GM23248 (cell line): ENCODE results near the gene BMERB1. TPM values are rescaled to one million over a fixed set of nuclear protein-coding genes. Genes with fewer than 3 reads are reported as not detected.

Source experiments
- DNase-seq: peaks from one replicate; pipeline ENCODE4 v3.0.0-alpha.2; 2015
- H2AFZ ChIP-seq: fragments of 200-600 bp; sonication (generic); 2 replicates; pipeline ENCODE4 v1.6.1; 2016; ENCODE audit warnings: antibody characterized with exemption
- H3F3A ChIP-seq: fragments of 200-600 bp; sonication (generic); 2 replicates; pipeline ENCODE4 v1.6.1; 2016; ENCODE audit warnings: mild to moderate bottlenecking, antibody characterized with exemption, mixed run types; ENCODE audit not compliant: insufficient read depth
- H3K27ac ChIP-seq: fragments of 200-600 bp; sonication (generic); 2 replicates; pipeline ENCODE4 v1.5.1; 2016; ENCODE audit warnings: mild to moderate bottlenecking
- H3K27me3 ChIP-seq: fragments of 200-600 bp; sonication (generic); replicated peaks from 2 replicates; pipeline ENCODE4 v1.6.1; 2016; ENCODE audit warnings: mild to moderate bottlenecking; ENCODE audit not compliant: insufficient read depth
- H3K36me3 ChIP-seq: fragments of 200-600 bp; sonication (generic); 2 replicates; pipeline ENCODE4 v1.6.1; 2016; ENCODE audit warnings: low read depth, mild to moderate bottlenecking
- H3K4me1 ChIP-seq: fragments of 200-600 bp; sonication (generic); 2 replicates; pipeline ENCODE4 v1.6.1; 2016; ENCODE audit warnings: mild to moderate bottlenecking; ENCODE audit not compliant: insufficient read depth
- H3K4me2 ChIP-seq: fragments of 200-600 bp; sonication (generic); one replicate; pipeline ENCODE4 v1.6.1; 2016; ENCODE audit warnings: mild to moderate bottlenecking; ENCODE audit not compliant: unreplicated experiment
- H3K4me3 ChIP-seq: fragments of 200-600 bp; sonication (generic); 2 replicates; pipeline ENCODE4 v1.5.1; 2016; ENCODE audit warnings: mild to moderate bottlenecking
- H3K79me2 ChIP-seq: fragments of 200-600 bp; sonication (generic); 2 replicates; pipeline ENCODE4 v1.6.1; 2016; ENCODE audit warnings: mild to moderate bottlenecking; ENCODE audit not compliant: insufficient read depth
- H3K9ac ChIP-seq: fragments of 200-600 bp; sonication (generic); 2 replicates; pipeline ENCODE4 v1.6.1; 2016; ENCODE audit warnings: mild to moderate bottlenecking
- H3K9me2 ChIP-seq: fragments of 200-600 bp; sonication (generic); 2 replicates; pipeline ENCODE4 v1.6.1; 2016; ENCODE audit warnings: mixed run types, mild to moderate bottlenecking, moderate library complexity; ENCODE audit not compliant: insufficient read depth
- H3K9me3 ChIP-seq: fragments of 200-600 bp; sonication (generic); one replicate; pipeline ENCODE4 v1.6.1; 2017; ENCODE audit warnings: low read depth
- H4K20me1 ChIP-seq: fragments of 200-600 bp; sonication (generic); 2 replicates; pipeline ENCODE4 v1.6.0; 2016; ENCODE audit not compliant: insufficient read depth
- EZH2 ChIP-seq: fragments of 200-600 bp; sonication (generic); IDR thresholded peaks from 2 replicates; pipeline ENCODE4 v1.6.1; 2018; ENCODE audit warnings: antibody characterized with exemption, mild to moderate bottlenecking; ENCODE audit not compliant: insufficient read depth, poor library complexity, severe bottlenecking
- EZH2phosphoT487 ChIP-seq: fragments of 200-600 bp; sonication (generic); IDR thresholded peaks from 2 replicates; pipeline ENCODE4 v1.6.1; 2018; ENCODE audit warnings: antibody characterized with exemption, moderate library complexity, mild to moderate bottlenecking, low read depth; ENCODE audit not compliant: insufficient read depth
- WGBS, 2 experiments: methylation state at CpG; one replicate each; pipeline ENCODE4 v1.1.6; 2015 to 2017; ENCODE audit warnings: low lambda C conversion rate in 2 of 2, low coverage in 1 of 2; ENCODE audit errors: missing lambda C conversion rate in 2 of 2; 5-methylcytosine and 5-hydroxymethylcytosine counted together
- in situ Hi-C: fragments of 300-500 bp; cut with MboI; formaldehyde crosslinking; loops from 2 replicates; pipeline ENCODE4 v1.15.0; 2020
- polyA plus RNA-seq: library from polyadenylated mRNA; unstranded; fragments of >200 nt; fragmentation: Nextera tagmentation; extraction: Ambion mirVana; gene quantifications from 2 replicates; pipeline ENCODE4 v1.2.1, GENCODE V29; 2016
- total RNA-seq: library from RNA; depleted of rRNA; stranded (reverse); fragments of >200 nt; shearing (Covaris generic); gene quantifications from 2 replicates; pipeline ENCODE4 v1.2.3, GENCODE V29; 2014

The BMERB1 gene
- total and polyA plus RNA-seq, 2 experiments from 2014 or later, result 55.2 to 94.1 TPM

DNA sequence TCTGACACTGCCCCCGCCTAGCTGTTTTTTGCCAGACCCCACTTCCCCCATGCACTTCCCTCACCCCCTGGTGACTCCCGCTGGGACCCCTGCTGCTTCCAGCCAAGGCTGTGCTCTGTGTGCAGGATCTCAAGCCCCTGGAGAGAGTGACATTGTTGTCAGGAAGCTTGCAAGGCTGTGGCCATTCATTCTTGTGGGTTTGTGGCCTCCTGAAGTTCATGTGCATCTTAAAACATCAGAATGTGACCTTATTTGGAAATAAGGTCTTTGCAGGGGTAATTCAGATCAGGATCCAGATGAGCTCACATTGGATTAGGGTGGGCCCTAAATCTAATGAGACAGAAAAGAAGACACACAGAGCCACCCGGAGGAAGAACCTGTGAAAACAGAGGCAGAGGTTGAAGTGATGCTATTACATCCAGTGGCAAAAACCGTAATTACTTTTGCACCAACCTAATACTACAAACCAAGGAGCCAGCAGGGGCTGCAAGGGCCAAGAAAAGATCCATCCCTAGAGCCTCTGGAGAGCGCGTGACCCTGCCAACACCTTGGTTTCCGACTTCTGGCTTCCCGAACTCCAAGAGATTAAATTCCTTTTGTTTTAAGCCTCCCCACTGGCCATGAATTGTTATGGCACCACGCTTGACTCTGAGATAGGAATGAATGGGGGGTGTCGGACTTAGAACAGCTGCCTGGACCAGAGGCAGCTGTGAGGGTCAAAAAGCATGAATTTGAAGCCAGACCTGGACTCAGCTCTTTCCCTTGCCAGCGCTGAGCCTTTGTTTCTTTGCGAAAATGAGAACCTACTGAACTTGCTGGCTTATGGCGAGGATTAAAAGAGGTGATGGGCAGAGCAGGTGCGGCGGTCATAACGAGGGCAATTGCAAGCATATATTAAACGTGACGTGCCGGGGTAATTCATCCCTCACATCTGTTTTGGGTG lies 75.5 kb downstream of the BMERB1 start:
- Histone ChIP-seq H3K79me2 (peaks cover 80% of the 10 kb centered on the region), H3K27ac (no peak overlapping the region), H4K20me1 (no peaks in the 10 kb centered on the region), H3K4me1 (peaks cover 21% of the 10 kb centered on the region), H2AFZ (no peak overlapping the region), H3F3A (peaks cover 22% of the 10 kb centered on the region), H3K36me3 (no peaks in the 10 kb centered on the region), H3K27me3 (no peaks in the 10 kb centered on the region), H3K4me2 (no peak overlapping the region), H3K9me3 (no peaks in the 10 kb centered on the region), H3K9ac (no peak overlapping the region), H3K9me2 (no peaks in the 10 kb centered on the region), H3K4me3 (no peak overlapping the region)
- WGBS, 2 experiments, result 92% methylated on average over 19 of the region's 19 CpGs
- TF ChIP-seq EZH2, result no peak
- no peak for TF ChIP-seq EZH2phosphoT487
- in situ Hi-C loops, result no loop called here
- DNase-seq, result peak; percentile 38

DNA sequence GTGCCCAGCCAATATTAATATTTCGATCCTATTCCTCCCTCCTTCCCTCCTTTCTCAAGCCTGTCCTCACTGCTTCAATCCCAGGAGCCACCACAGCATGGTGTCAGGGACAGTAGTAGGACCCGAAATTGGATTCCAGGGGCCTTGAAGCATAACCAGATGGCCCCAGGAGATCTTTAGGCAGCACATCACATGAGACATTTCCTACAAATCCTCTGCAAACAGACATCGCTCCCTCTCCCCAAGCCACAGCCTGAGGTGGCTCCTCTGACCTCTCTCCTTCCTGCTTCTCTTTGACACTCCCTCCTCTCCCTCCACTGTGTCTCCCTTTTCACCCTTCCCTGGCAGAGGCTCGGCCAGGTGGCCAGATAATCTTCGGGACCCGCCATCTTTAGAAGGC lies 76.6 kb downstream of the BMERB1 start:
- DNase-seq, result no peak
- Histone ChIP-seq H3K4me3 (no peak overlapping the region), H3K9me2 (no peaks in the 10 kb centered on the region), H3K79me2 (peaks cover 71% of the 10 kb centered on the region), H3F3A (peaks cover 22% of the 10 kb centered on the region), H3K27ac (no peak overlapping the region), H4K20me1 (no peaks in the 10 kb centered on the region), H3K9me3 (no peaks in the 10 kb centered on the region), H3K9ac (no peak overlapping the region), H3K27me3 (no peaks in the 10 kb centered on the region), H3K4me1 (peaks cover 21% of the 10 kb centered on the region), H3K4me2 (no peak overlapping the region), H2AFZ (no peak overlapping the region), H3K36me3 (no peaks in the 10 kb centered on the region)
- 81 to 87% methylated on average over 5 to 6 of the region's 6 CpGs for WGBS, 2 experiments
- in situ Hi-C loops, result no loop called here
- TF ChIP-seq EZH2, result no peak
- no peak for TF ChIP-seq EZH2phosphoT487

DNA sequence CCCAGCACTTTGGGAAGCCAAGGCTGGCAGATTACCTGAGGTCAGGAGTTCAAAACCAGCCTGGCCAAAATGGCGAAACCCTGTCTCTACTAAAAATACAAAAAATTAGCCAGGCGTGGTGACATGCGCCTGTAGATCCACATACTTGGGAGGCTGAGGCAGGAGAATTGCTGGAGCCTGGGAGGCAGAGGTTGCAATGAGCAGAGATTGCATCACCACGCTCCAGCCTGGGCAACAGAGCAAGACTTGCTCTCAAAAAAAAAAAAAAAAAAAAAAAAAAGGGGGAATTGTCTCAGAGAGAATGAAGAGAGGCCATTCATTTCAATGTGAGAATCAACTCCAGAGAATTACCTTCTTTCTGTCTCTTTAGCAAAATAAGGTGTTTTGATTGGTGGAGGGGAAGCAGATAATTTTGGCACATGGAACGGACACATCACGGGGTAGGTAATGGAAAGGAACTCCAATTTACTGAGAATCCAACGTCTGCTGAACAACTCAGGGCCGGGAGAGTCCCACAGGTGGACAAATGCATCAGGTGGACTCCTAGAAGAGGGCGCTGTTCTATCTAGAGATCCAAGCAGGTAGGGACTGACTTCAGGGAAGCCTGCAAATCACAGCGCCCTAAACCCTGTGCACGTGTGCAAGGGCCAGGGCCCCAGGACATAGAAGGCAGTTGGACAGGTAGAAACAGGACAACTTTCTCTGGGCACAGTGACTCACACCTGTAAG lies 77.5 kb downstream of the BMERB1 start:
- Histone ChIP-seq H3K36me3 (no peaks in the 10 kb centered on the region), H3K27me3 (no peaks in the 10 kb centered on the region), H3K4me3 (no peak overlapping the region), H4K20me1 (no peaks in the 10 kb centered on the region), H3K79me2 (peaks cover 62% of the 10 kb centered on the region), H3F3A (peaks cover 20% of the 10 kb centered on the region), H3K27ac (no peak overlapping the region), H3K4me1 (peaks cover 18% of the 10 kb centered on the region), H3K9me2 (no peaks in the 10 kb centered on the region), H2AFZ (no peak overlapping the region), H3K9ac (no peak overlapping the region), H3K9me3 (no peaks in the 10 kb centered on the region), H3K4me2 (no peak overlapping the region)
- DNase-seq, result no peak
- in situ Hi-C loops, result no loop called here
- 90 to 93% methylated on average over 11 of the region's 11 CpGs for WGBS, 2 experiments
- TF ChIP-seq EZH2phosphoT487, result no peak
- no peak for TF ChIP-seq EZH2

DNA sequence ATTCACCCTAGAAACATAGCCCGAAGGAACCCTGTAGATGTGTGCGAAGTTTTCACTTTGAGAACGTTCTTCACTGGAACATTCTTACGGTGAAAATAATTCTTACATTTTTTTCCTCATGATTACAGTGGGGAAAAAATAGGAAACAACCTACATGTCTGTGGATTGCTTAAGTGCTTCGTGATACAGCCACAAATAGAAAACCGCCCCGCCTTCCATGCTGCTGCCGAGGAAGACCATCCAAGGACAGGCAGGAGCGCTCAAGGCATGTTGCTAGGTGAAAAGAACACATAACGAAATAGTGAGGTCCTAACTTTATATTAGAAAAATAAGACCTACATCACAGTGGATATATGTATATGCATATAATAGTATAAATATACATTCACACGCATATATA lies 78.8 kb downstream of the BMERB1 start:
- Histone ChIP-seq H3K36me3 (no peaks in the 10 kb centered on the region), H3K27ac (no peak overlapping the region), H3K4me1 (peaks cover 8% of the 10 kb centered on the region), H3F3A (peaks cover 18% of the 10 kb centered on the region; the same call in 1 of the 2 replicates), H3K9ac (no peak overlapping the region), H3K9me2 (no peaks in the 10 kb centered on the region), H2AFZ (no peak overlapping the region), H4K20me1 (no peaks in the 10 kb centered on the region), H3K79me2 (peaks cover 58% of the 10 kb centered on the region), H3K27me3 (no peaks in the 10 kb centered on the region), H3K4me3 (no peak overlapping the region), H3K9me3 (no peaks in the 10 kb centered on the region), H3K4me2 (no peak overlapping the region)
- in situ Hi-C loops, result no loop called here
- TF ChIP-seq EZH2phosphoT487, result no peak
- no peak for TF ChIP-seq EZH2
- 95 to 96% methylated on average over 11 of the region's 11 CpGs for WGBS, 2 experiments
- no peak for DNase-seq
